GM19468 (cell line): ENCODE measurements around the gene TOGARAM1.

Experiments used
- ATAC-seq: cut with Tn5 transposase; IDR thresholded peaks from one replicate; pipeline ENCODE4 v1.9.1; 2021; ENCODE audit warnings: mild to moderate bottlenecking, moderate library complexity, moderate number of reproducible peaks; ENCODE audit not compliant: unreplicated experiment; ENCODE audit errors: extremely low read depth

Gene TOGARAM1

GRCh38 chr14:44961151-44961553 lies 838 bp upstream of the TOGARAM1 start:
- ATAC-seq: no peak

GRCh38 chr14:44962334-44963043 lies 499 bp downstream of the TOGARAM1 start:
- peak; percentile 6 for ATAC-seq

GRCh38 chr14:44963044-44963528 lies 1.1 kb downstream of the TOGARAM1 start:
- ATAC-seq: no peak

GRCh38 chr14:44963775-44964380 lies 1.9 kb downstream of the TOGARAM1 start:
- no peak for ATAC-seq

GRCh38 chr14:44966601-44967336 lies 4.8 kb downstream of the TOGARAM1 start:
- ATAC-seq: no peak

GRCh38 chr14:44968714-44969113 lies 6.7 kb downstream of the TOGARAM1 start:
- no peak for ATAC-seq

- no peak for ATAC-seq
These were observed 8.9 kb downstream of the TOGARAM1 start for GRCh38 chr14:44970907-44971306.

GRCh38 chr14:44971459-44971858 lies 9.5 kb downstream of the TOGARAM1 start:
- ATAC-seq: no peak

GRCh38 chr14:44979273-44979672 lies 17.3 kb downstream of the TOGARAM1 start:
- no peak for ATAC-seq

- no peak for ATAC-seq
These were observed 17.9 kb downstream of the TOGARAM1 start for GRCh38 chr14:44979740-44980356.

GRCh38 chr14:44981198-44981597 lies 19.2 kb downstream of the TOGARAM1 start:
- ATAC-seq: no peak

GRCh38 chr14:44982594-44982993 lies 20.6 kb downstream of the TOGARAM1 start:
- ATAC-seq: no peak

- ATAC-seq: no peak
These were observed 26.7 kb downstream of the TOGARAM1 start for GRCh38 chr14:44988694-44989093.

- ATAC-seq: no peak
These were observed 27.8 kb downstream of the TOGARAM1 start for GRCh38 chr14:44989497-44990440.

GRCh38 chr14:44990533-44990932 lies 28.5 kb downstream of the TOGARAM1 start:
- no peak for ATAC-seq

- no peak for ATAC-seq
These were observed 33.2 kb downstream of the TOGARAM1 start for GRCh38 chr14:44995196-44995595.

- no peak for ATAC-seq
These were observed 33.8 kb downstream of the TOGARAM1 start for GRCh38 chr14:44995770-44996294.

- no peak for ATAC-seq
These were observed 41.9 kb downstream of the TOGARAM1 start for GRCh38 chr14:45003924-45004323.

GRCh38 chr14:45015133-45015532 lies 53.1 kb downstream of the TOGARAM1 start:
- no peak for ATAC-seq
